ENCODE results near the gene STAM2.

GRCh38 chr2:152167065-152167464 lies 8.5 kb downstream of the STAM2 start:
- TF ChIP-seq CTCF (IDR thresholded peaks at IDR 0.05) (no peak), POLR2A (IDR thresholded peaks at IDR 0.05) (no peak)
